ENCODE results near the gene TRAPPC8. TPM values are rescaled to one million over a fixed set of nuclear protein-coding genes. Genes with fewer than 3 reads are reported as not detected.
"Not testable (repeated sequence)": the region's sequence is repeated elsewhere in the genome, so short reads cannot be mapped to it uniquely, and the experiment has no call there.

Gene TRAPPC8
- total RNA-seq, 2 experiments from 2014 or later, result 40.1 to 42.7 TPM

DNA sequence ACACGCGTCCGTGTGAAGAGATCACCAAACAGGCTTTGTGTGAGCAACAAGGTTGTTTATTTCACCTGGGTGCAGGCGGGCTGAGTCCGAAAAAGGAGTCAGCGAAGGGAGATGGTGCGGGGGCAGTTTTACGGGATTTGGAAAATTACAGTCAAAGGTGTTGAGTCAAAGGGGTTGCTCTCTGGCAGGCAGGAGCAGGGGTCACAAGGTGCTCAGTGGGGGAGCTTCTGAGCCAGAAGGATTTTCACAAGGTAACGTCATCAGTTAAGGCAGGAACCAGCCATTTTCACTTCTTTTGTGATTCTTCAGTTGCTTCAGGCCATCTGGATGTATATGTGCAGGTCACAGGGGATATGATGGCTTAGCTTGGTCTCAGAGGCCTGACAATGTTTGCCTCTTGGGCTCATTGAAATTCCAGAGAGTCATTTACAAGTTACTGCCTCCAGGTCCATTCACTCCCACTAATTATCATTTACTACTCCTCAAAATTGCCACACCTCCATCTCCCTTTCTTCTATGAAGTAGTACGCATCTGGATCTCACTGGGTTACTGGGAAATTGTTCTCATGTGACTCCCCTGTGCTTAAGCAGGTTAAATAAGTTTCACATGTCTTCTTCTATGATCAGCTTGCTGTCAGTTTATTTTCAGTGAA is 116.1 kb downstream of the TRAPPC8 start:
- peaks cover 16% of the 10 kb centered on the region for H3K36me3 Mint-ChIP-seq (ENCODE audit: low read depth)
- DNase-seq, H3K4me3 Mint-ChIP-seq, H3K9me3 Mint-ChIP-seq, H3K27me3 Mint-ChIP-seq, H3K4me1 Mint-ChIP-seq, CTCF ChIA-PET, H3K27ac Mint-ChIP-seq: not testable (repeated sequence)
- POLR2A ChIA-PET, result interaction anchor here (0.6 to 1.4 kb wide), 2 partner anchors 94 to 193 kb away, joined by 3 to 6 read pairs; no protein-coding TSS in a partner anchor

DNA sequence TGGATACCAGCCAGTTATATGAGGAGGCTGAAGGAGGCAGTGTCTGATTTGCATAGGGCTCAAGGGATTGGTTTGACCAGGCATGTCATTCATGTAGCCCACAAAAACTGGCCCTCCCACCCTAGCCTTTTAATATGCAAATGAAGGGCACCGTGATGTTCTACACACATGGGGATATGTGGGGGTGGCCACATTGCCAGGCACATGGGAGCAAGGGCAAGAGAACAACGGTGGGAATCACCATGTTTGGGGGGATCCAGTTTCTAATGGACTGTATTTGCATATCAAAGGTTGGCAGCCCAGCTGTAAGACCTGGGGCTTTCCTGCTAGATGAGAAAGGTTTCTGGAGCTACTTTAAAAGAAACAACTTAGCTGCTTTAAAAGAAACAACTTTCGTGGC is 117.2 kb downstream of the TRAPPC8 start:
- H3K36me3 Mint-ChIP-seq (ENCODE audit: low read depth), result peaks cover 15% of the 10 kb centered on the region
- ChIA-PET POLR2A (interaction anchor here (1.4 kb wide), 1 partner anchor 194 kb away, joined by 3 read pairs; no protein-coding TSS in a partner anchor), CTCF (no interaction called here)
- no peaks in the 10 kb centered on the region for H3K27me3 Mint-ChIP-seq
- no peak for DNase-seq
- no peak overlapping the region for H3K4me3 Mint-ChIP-seq
- H3K9me3 Mint-ChIP-seq, result no peaks in the 10 kb centered on the region
- H3K4me1 Mint-ChIP-seq, result no peaks in the 10 kb centered on the region
- no peak overlapping the region for H3K27ac Mint-ChIP-seq

- Mint-ChIP-seq H3K27ac (no peak overlapping the region), H3K4me1 (no peaks in the 10 kb centered on the region), H3K27me3 (peaks cover 6% of the 10 kb centered on the region), H3K9me3 (no peaks in the 10 kb centered on the region), H3K4me3 (no peak overlapping the region), H3K36me3 (ENCODE audit: low read depth) (no peaks in the 10 kb centered on the region)
- ChIA-PET CTCF (interaction anchor here (0.7 kb wide), 2 partner anchors 27 to 155 kb away, joined by 3 read pairs; no protein-coding TSS in a partner anchor), POLR2A (no interaction called here)
- DNase-seq, result no peak
These were observed 121.3 kb downstream of the TRAPPC8 start for GRCh38 chr18:31821545-31822171.

- ChIA-PET CTCF (interaction anchor here (0.7 to 1.0 kb wide), 6 partner anchors 10 to 272 kb away, joined by 3 to 4 read pairs (median 3); partner anchors contain the start of gene RNF138), POLR2A (no interaction called here)
- DNase-seq, result no peak
- no peak overlapping the region for H3K27ac Mint-ChIP-seq
- no peak overlapping the region for H3K4me3 Mint-ChIP-seq
- H3K4me1 Mint-ChIP-seq, result no peaks in the 10 kb centered on the region
- no peaks in the 10 kb centered on the region for H3K9me3 Mint-ChIP-seq
- H3K36me3 Mint-ChIP-seq (ENCODE audit: low read depth), result no peaks in the 10 kb centered on the region
- H3K27me3 Mint-ChIP-seq, result peaks cover 9% of the 10 kb centered on the region
These were observed 123.1 kb downstream of the TRAPPC8 start for GRCh38 chr18:31819925-31820229.

DNA sequence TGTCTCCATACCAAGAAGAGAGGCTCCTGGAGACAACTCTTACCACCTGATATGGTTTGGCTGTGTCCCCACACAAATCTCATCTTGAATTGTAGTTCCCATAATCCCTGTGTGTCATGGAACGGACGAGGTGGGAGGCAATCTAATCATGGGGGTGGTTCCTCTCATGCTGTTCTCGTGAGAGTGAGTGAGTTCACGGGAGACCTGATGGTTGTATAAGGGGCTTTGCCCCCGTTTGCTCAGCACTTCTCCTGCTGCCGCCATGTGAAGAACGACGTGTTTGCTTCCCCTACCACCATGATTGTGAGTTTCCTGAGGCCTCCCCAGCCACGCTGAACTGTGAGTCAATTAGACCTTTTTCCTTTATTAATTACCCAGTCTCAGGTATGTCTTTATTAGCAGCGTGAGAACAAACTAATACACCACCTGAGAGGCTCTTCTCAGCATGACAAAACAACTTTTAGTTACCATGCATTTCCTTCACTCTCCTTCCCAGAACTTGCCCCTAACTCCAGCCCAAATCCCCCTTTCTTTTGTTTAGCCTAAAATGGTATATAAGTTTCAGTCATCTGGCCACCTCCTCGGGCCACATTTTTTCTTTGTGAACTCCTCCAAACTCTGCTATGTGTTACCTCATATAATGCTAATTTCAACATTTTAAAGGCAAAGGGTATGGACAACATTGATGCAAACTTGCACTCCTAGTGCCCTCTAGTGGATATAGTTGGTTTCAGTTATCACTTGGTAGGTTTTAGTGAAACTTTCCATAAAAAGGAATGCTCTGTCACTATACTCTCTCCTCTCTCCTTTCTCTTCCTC is 123.6 kb downstream of the TRAPPC8 start:
- peaks cover 9% of the 10 kb centered on the region for H3K27me3 Mint-ChIP-seq
- ChIA-PET CTCF (interaction anchor here (0.8 to 1.0 kb wide), 4 partner anchors 10 to 272 kb away, joined by 3 to 4 read pairs (median 3); partner anchors contain the start of gene RNF138), POLR2A (no interaction called here)
- no peaks in the 10 kb centered on the region for H3K36me3 Mint-ChIP-seq (ENCODE audit: low read depth)
- DNase-seq, result no peak
- no peaks in the 10 kb centered on the region for H3K4me1 Mint-ChIP-seq
- no peak overlapping the region for H3K4me3 Mint-ChIP-seq
- H3K27ac Mint-ChIP-seq, result no peak overlapping the region
- H3K9me3 Mint-ChIP-seq, result no peaks in the 10 kb centered on the region

DNA sequence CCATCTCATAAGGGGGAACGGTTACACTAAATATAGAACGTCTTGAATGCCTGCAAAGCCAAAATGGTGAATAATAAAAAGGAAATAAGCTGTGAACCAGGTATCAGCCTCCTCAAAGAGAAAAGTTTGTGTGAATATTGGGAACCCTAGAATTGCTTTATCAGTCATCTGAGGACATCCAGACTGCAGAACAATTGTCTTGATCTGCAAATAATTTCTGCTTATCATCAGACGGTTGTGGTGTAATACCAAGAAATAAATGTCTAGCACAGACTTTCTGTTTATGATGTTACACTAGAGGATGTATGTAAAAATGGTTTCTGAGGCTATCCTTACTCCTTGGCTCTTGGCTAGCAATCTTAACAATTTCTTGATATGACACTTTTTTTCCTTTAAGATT is 128.8 kb downstream of the TRAPPC8 start:
- no peaks in the 10 kb centered on the region for H3K4me1 Mint-ChIP-seq
- H3K36me3 Mint-ChIP-seq (ENCODE audit: low read depth), result no peaks in the 10 kb centered on the region
- CTCF ChIA-PET, result interaction anchor here (1.4 kb wide), 1 partner anchor 129 kb away, joined by 3 read pairs; the partner anchor contains the start of gene TRAPPC8
- H3K27ac Mint-ChIP-seq, result no peak overlapping the region
- no peak overlapping the region for H3K4me3 Mint-ChIP-seq
- POLR2A ChIA-PET, result no interaction called here
- no peak for DNase-seq
- peaks cover 7% of the 10 kb centered on the region for H3K27me3 Mint-ChIP-seq
- H3K9me3 Mint-ChIP-seq, result no peaks in the 10 kb centered on the region

DNA sequence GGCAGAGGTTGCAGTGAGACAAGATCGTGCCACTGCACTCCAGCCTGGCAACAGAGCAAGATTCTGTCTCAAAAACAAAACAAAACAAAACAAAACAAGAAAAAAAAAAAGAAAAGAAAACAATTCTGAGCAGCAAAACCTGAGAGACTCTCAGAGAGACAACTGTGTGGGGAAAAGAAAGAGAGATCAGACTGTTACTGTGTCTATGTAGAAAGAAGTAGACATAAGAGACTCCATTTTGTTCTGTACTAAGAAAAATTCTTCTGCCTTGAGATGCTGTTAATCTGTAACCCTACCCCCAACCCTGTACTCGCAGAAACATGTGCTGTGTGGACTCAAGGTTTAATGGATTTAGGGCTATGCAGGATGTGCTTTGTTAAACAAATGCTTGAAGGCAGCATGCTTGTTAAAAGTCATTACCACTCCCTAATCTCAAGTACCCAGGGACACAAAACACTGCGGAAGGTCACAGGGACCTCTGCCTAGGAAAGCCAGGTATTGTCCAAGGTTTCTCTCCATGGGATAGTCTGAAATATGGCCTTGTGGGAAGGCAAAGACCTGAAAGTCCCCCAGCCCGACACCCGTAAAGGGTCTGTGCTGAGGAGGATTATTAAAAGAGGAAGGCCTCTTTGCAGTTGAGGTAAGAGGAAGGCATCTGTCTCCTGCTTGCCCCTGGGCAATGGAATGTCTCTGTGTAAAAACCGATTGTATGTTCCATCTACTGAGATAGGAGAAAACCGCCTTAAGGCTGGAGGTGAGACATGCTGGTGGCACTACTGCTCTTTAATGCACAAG is 132.4 kb downstream of the TRAPPC8 start:
- DNase-seq; H3K36me3 Mint-ChIP-seq (ENCODE audit: low read depth); H3K27me3 Mint-ChIP-seq; H3K4me3 Mint-ChIP-seq; H3K9me3 Mint-ChIP-seq; POLR2A ChIA-PET; H3K4me1 Mint-ChIP-seq; H3K27ac Mint-ChIP-seq; CTCF ChIA-PET: not testable (repeated sequence)

DNA sequence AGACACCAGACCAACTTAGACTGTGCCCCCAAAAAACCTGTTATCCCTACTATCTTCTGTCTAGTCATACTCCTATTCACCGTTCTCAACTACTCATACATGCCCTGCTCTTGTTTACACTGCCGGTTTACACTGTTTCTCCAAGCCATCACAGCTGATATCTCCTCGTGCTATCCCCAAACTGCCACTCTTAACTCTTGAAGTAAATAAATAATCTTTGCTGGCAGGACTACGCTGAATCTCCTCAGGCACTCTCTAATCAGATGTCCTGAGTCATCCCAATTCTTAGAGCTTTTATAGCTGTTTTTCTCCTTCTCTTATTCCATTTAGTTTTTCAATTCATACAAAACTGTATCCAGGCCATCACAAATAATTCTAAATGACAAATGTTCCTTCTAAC is 133.9 kb downstream of the TRAPPC8 start:
- H3K36me3 Mint-ChIP-seq (ENCODE audit: low read depth); DNase-seq; CTCF ChIA-PET; POLR2A ChIA-PET; H3K27ac Mint-ChIP-seq; H3K4me1 Mint-ChIP-seq; H3K9me3 Mint-ChIP-seq; H3K27me3 Mint-ChIP-seq; H3K4me3 Mint-ChIP-seq: not testable (repeated sequence)

- no peak for DNase-seq
- Mint-ChIP-seq H3K4me3 (no peak overlapping the region), H3K36me3 (ENCODE audit: low read depth) (no peaks in the 10 kb centered on the region), H3K27ac (no peak overlapping the region), H3K27me3 (no peaks in the 10 kb centered on the region), H3K9me3 (no peaks in the 10 kb centered on the region), H3K4me1 (no peaks in the 10 kb centered on the region)
- POLR2A ChIA-PET, result no interaction called here
- CTCF ChIA-PET, result no interaction called here
These were observed 141.8 kb downstream of the TRAPPC8 start for GRCh38 chr18:31801078-31801477.

- H3K36me3 Mint-ChIP-seq (ENCODE audit: low read depth); POLR2A ChIA-PET; H3K9me3 Mint-ChIP-seq; DNase-seq; H3K4me1 Mint-ChIP-seq; H3K27ac Mint-ChIP-seq; CTCF ChIA-PET; H3K27me3 Mint-ChIP-seq; H3K4me3 Mint-ChIP-seq: not testable (repeated sequence)
These were observed 143.7 kb downstream of the TRAPPC8 start for GRCh38 chr18:31799257-31799656.

GRCh38 chr18:31798399-31798798 is 144.5 kb downstream of the TRAPPC8 start:
- Mint-ChIP-seq H3K9me3 (no peaks in the 10 kb centered on the region), H3K27ac (no peak overlapping the region), H3K36me3 (ENCODE audit: low read depth) (no peaks in the 10 kb centered on the region), H3K27me3 (no peaks in the 10 kb centered on the region), H3K4me3 (no peak overlapping the region), H3K4me1 (no peaks in the 10 kb centered on the region)
- ChIA-PET CTCF (no interaction called here), POLR2A (no interaction called here)
- DNase-seq, result no peak

DNA sequence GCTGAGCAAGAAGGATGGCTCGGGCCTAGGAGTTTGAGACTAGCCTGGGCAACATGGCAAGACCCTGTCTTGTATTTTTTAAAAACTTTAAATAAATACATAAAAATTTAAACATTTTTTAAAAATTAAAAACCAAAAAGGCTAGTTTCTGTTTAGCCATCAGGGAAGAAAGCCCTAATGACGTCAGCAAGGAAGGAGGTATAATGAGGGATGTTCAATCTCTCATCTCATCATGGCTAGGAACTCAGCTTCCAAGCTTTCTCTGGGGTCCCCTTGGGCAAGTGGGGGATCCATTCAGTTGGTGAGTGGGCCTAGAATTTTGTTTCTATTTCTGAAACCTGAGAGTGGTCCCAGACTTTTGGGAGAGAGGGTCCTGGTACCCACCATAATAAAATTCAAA is 147.2 kb downstream of the TRAPPC8 start:
- no peak for DNase-seq
- ChIA-PET CTCF (no interaction called here), POLR2A (no interaction called here)
- Mint-ChIP-seq H3K4me3 (no peak overlapping the region), H3K27me3 (no peaks in the 10 kb centered on the region), H3K27ac (no peak overlapping the region), H3K9me3 (no peaks in the 10 kb centered on the region), H3K4me1 (no peaks in the 10 kb centered on the region), H3K36me3 (ENCODE audit: low read depth) (no peaks in the 10 kb centered on the region)

DNA sequence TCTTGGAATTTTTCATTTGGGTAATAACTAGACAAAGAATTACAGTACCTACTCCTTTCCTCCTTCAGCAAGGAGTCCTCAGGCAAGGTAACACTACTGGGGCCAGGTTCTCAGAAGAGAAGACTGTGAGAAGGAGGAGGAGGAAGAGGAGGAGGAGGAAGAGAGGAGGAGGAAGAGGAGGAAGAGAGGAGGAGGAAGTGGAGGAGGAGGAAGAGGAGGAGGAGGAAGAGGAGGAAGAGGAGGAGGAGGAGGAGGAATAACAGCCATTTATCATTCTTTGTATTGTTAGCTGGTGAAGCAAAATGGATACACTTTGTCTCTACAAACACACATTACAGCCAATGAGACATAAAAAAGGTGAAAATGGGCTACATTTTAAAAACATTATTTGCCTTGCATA is 149.4 kb downstream of the TRAPPC8 start:
- Mint-ChIP-seq H3K4me1 (no peaks in the 10 kb centered on the region), H3K36me3 (ENCODE audit: low read depth) (no peaks in the 10 kb centered on the region), H3K27ac (no peak overlapping the region), H3K27me3 (no peaks in the 10 kb centered on the region), H3K4me3 (no peak overlapping the region), H3K9me3 (no peaks in the 10 kb centered on the region)
- ChIA-PET CTCF (interaction anchor here (0.6 kb wide), 1 partner anchor 27 kb away, joined by 3 read pairs; no protein-coding TSS in a partner anchor), POLR2A (no interaction called here)
- DNase-seq, result no peak
